Natural killer cell (primary cell): ENCODE results near the gene SPACA6. TPM values are rescaled to one million over a fixed set of nuclear protein-coding genes. Genes with fewer than 3 reads are reported as not detected.

Experiments used
- ATAC-seq, 3 donors: fragments of 150-1000 bp in 2 of 3; fragments of 200-7000 bp in 1 of 3; cut with Tn5 transposase; 1 replicate in 1 of 3; 2 replicates in 2 of 3; pipeline ENCODE4 v1.10.0; 2021; ENCODE audit warnings: mild to moderate bottlenecking in 2 of 3, moderate library complexity in 2 of 3
- DNase-seq, 2 donors: peaks; one replicate each; pipeline versions ENCODE4 v3.0.0 to v3.0.0-alpha.2; 2013 to 2021; ENCODE audit warnings: mixed read lengths in 1 of 2
- H3K27ac ChIP-seq: one replicate; pipeline ENCODE4 v1.5.1; 2013; ENCODE audit warnings: mild to moderate bottlenecking, low read length
- H3K27me3 ChIP-seq: one replicate; pipeline ENCODE4 v1.6.1; 2013; ENCODE audit warnings: low read length; ENCODE audit not compliant: control insufficient read depth, insufficient read depth
- H3K36me3 ChIP-seq: one replicate; pipeline ENCODE4 v1.6.1; 2013; ENCODE audit warnings: low read length; ENCODE audit not compliant: control insufficient read depth, insufficient read depth
- H3K4me1 ChIP-seq: one replicate; pipeline ENCODE4 v1.6.1; 2013; ENCODE audit warnings: low read length; ENCODE audit not compliant: control insufficient read depth, insufficient read depth
- H3K4me3 ChIP-seq: one replicate; pipeline ENCODE4 v1.5.1; 2013; ENCODE audit warnings: low read length
- H3K9me3 ChIP-seq: one replicate; pipeline ENCODE4 v1.6.1; 2013; ENCODE audit warnings: low read length; ENCODE audit not compliant: control insufficient read depth, insufficient read depth
- H3K27ac Mint-ChIP-seq, 2 donors: one replicate each; pipeline ENCODE4 v1.8.0; 2022; ENCODE audit warnings: mild to moderate bottlenecking in 2 of 2, mixed read lengths in 2 of 2, moderate library complexity in 1 of 2
- H3K27me3 Mint-ChIP-seq, 2 donors: one replicate each; pipeline ENCODE4 v1.8.0; 2022; ENCODE audit warnings: low read depth in 2 of 2, mixed read lengths in 2 of 2
- H3K36me3 Mint-ChIP-seq: one replicate; pipeline ENCODE4 v1.8.0; 2022; ENCODE audit warnings: mixed read lengths
- H3K4me1 Mint-ChIP-seq, 2 donors: one replicate each; pipeline ENCODE4 v1.8.0; 2022; ENCODE audit warnings: mixed read lengths in 2 of 2
- H3K4me3 Mint-ChIP-seq: one replicate; pipeline ENCODE4 v1.8.0; 2022; ENCODE audit warnings: mild to moderate bottlenecking, moderate library complexity, mixed read lengths
- H3K9me3 Mint-ChIP-seq, 2 donors: one replicate each; pipeline ENCODE4 v1.8.0; 2022; ENCODE audit warnings: mixed read lengths in 2 of 2
- CTCF ChIP-seq: fragments of 200-600 bp; IDR thresholded peaks from one replicate; pipeline ENCODE4 v1.8.0; 2022; ENCODE audit warnings: antibody characterized with exemption
- WGBS: methylation state at CpG from one replicate; pipeline ENCODE4 v1.1.7; 2013; ENCODE audit warnings: missing lambda C conversion rate; ENCODE audit not compliant: insufficient coverage; 5-methylcytosine and 5-hydroxymethylcytosine counted together
- intact Hi-C: fragments of 100-400 bp; cut with micrococcal nuclease; formaldehyde crosslinking; loops from one replicate; pipeline ENCODE4 v1.14.2; 2022
- total RNA-seq, 4 donors: library from RNA; stranded (reverse); fragments of 120-200 nt in 1 of 4; gene quantifications; one replicate each; pipeline versions ENCODE4 v1.2.3 to v1.2.4, GENCODE V29; 2013 to 2022

SPACA6 gene
- total RNA-seq, 3 donors from 2014 or later (not counting 1 experiment from before 2014, with no cell fraction given) = 2.2 to 9.4 (median 3.7) TPM

- Histone ChIP-seq H3K9me3 (no peaks in the 10 kb centered on the region), H3K4me3 (no peak overlapping the region), H3K4me1 (no peaks in the 10 kb centered on the region), H3K27me3 (peaks cover 9% of the 10 kb centered on the region), H3K27ac (no peak overlapping the region), H3K36me3 (no peaks in the 10 kb centered on the region)
- Mint-ChIP-seq H3K27me3 (peaks cover 33 to 42% of the 10 kb centered on the region in 2 donors), H3K4me1 (peaks cover 0 to 10% of the 10 kb centered on the region in 2 donors), H3K9me3 (peaks cover 0 to 6% of the 10 kb centered on the region in 2 donors), H3K4me3 (no peak overlapping the region), H3K27ac (no peak overlapping the region), H3K36me3 (no peaks in the 10 kb centered on the region)
- TF ChIP-seq CTCF = no peak
- WGBS = 10% methylated on average over 83 of the region's 83 CpGs
- no peak for DNase-seq
- ATAC-seq = no peak
- intact Hi-C loops = no loop called here
Observed at GRCh38 chr19:51719251-51719988, 26.3 kb downstream of the SPACA6 start.

GRCh38 chr19:51721905-51722304 is 28.8 kb downstream of the SPACA6 start:
- Histone ChIP-seq H3K36me3 (no peaks in the 10 kb centered on the region), H3K9me3 (no peaks in the 10 kb centered on the region), H3K4me1 (no peaks in the 10 kb centered on the region), H3K27me3 (peaks cover 9% of the 10 kb centered on the region), H3K4me3 (no peak overlapping the region), H3K27ac (no peak overlapping the region)
- WGBS = 91% methylated on average over 5 of the region's 7 CpGs
- Mint-ChIP-seq H3K36me3 (no peaks in the 10 kb centered on the region), H3K4me3 (no peak overlapping the region), H3K27ac (no peak overlapping the region), H3K27me3 (peaks cover 43 to 48% of the 10 kb centered on the region in 2 donors), H3K4me1 (peaks cover 0 to 10% of the 10 kb centered on the region in 2 donors), H3K9me3 (no peaks in the 10 kb centered on the region)
- no peak for TF ChIP-seq CTCF
- ATAC-seq = no peak
- no peak for DNase-seq
- intact Hi-C loops = no loop called here

GRCh38 chr19:51722492-51722891 is 29.4 kb downstream of the SPACA6 start:
- no peak overlapping the region for H3K27ac Mint-ChIP-seq
- H3K4me3 Mint-ChIP-seq = no peak overlapping the region
- intact Hi-C loops = no loop called here
- H3K27ac ChIP-seq = no peak overlapping the region
- ATAC-seq = no peak
- H3K4me3 ChIP-seq = no peak overlapping the region
- no peaks in the 10 kb centered on the region for H3K36me3 ChIP-seq
- H3K4me1 ChIP-seq = no peaks in the 10 kb centered on the region
- H3K9me3 Mint-ChIP-seq = no peaks in the 10 kb centered on the region
- no peak for TF ChIP-seq CTCF
- H3K27me3 Mint-ChIP-seq = peaks cover 46 to 48% of the 10 kb centered on the region in 2 donors
- no peaks in the 10 kb centered on the region for H3K9me3 ChIP-seq
- H3K36me3 Mint-ChIP-seq = no peaks in the 10 kb centered on the region
- H3K4me1 Mint-ChIP-seq = peaks cover 0 to 10% of the 10 kb centered on the region in 2 donors
- peaks cover 9% of the 10 kb centered on the region for H3K27me3 ChIP-seq
- DNase-seq = no peak
- WGBS = 56% methylated on average over 2 of the region's 2 CpGs

- H3K27me3 Mint-ChIP-seq = peaks cover 38 to 44% of the 10 kb centered on the region in 2 donors
- peaks cover 8% of the 10 kb centered on the region for H3K27me3 ChIP-seq
- 75% methylated on average over 15 of the region's 15 CpGs for WGBS
Observed at GRCh38 chr19:51724543-51724942, 31.4 kb downstream of the SPACA6 start.

More at GRCh38 chr19:51724543-51724942, 31.4 kb downstream of the SPACA6 start:
- ATAC-seq (no peak), DNase-seq (no peak)
- intact Hi-C loops = no loop called here
- no peak overlapping the region for H3K4me3 Mint-ChIP-seq
- H3K36me3 Mint-ChIP-seq = no peaks in the 10 kb centered on the region
- H3K4me1 ChIP-seq = no peaks in the 10 kb centered on the region
- no peaks in the 10 kb centered on the region for H3K9me3 Mint-ChIP-seq
- H3K36me3 ChIP-seq = no peaks in the 10 kb centered on the region
- H3K4me1 Mint-ChIP-seq = peaks cover 0 to 5% of the 10 kb centered on the region in 2 donors
- no peak overlapping the region for H3K27ac Mint-ChIP-seq
- H3K4me3 ChIP-seq = no peak overlapping the region
- no peak overlapping the region for H3K27ac ChIP-seq
- TF ChIP-seq CTCF = no peak
- H3K9me3 ChIP-seq = no peaks in the 10 kb centered on the region
